GM19043 (cell line): Measurements from ENCODE around the gene LRRC58.

ENCODE experiments used
- ATAC-seq: cut with Tn5 transposase; IDR thresholded peaks from one replicate; pipeline ENCODE4 v1.9.1; 2021; ENCODE audit warnings: low read depth; ENCODE audit not compliant: unreplicated experiment

LRRC58 gene

GRCh38 chr3:120281261-120281660 lies 67.9 kb downstream of the LRRC58 start:
- no peak for ATAC-seq

GRCh38 chr3:120280566-120280965 lies 68.6 kb downstream of the LRRC58 start:
- no peak for ATAC-seq

DNA sequence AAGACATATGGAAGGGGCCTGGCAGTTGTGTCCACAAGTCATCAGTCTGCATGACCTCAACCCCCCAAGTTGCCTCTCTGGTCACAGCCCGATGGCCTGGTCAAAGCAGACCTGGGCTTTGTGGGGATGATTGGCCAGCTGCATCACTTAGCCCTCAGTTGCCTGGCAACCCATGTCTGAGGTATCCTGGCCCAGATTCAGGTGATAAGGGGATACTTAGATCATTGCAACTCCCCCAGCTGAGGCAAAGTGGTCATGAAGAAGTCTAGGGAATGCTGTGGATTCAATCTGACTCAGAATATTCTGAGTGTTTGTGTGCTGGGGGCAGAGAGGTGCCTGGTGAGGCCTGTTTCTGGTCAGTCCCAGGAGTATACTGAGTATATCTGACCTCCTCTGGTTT lies 69.1 kb downstream of the LRRC58 start:
- ATAC-seq, result no peak

DNA sequence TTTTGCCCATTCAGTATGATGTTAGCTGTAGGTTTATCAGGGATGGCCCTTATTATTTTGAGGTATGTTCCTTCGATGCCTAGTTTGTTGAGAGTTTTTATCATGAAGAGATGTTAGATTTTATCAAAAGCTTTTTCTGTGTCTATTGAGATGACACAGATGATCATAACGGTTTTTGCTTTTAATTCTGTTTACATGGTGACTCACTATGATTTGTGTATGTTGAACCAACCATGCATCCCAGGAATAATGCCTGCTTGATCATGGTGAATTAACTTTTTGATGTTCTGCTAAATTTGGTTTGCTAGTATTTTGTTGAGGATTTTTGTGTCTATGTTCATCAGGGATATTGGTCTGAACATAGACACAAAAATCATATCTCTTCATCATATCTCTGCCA lies 72.4 kb downstream of the LRRC58 start:
- no peak for ATAC-seq

GRCh38 chr3:120275618-120276017 lies 73.5 kb downstream of the LRRC58 start:
- ATAC-seq, result no peak

DNA sequence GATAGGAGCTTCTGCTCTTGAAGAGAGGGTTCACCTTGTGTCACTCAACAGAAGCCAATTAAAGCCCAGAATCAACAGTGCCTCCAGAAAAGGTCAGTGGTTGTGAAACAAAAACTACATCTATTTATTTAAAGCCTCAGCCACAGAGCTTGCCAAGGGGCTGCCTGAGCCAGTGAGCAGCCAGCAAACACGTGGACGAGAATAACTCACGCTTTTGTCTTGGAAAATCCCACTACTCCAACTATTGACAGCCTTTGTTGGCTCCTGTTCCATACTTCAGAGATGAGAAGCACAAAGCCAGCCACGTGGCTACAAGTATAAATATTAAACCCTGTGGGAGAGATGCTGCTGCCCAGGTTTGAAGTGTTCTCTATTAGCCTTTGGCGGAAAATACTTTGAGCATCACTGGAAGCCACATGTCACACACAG lies 74.4 kb downstream of the LRRC58 start:
- ATAC-seq, result no peak
